ENCODE measurements around the gene PKN1. TPM values are rescaled to one million over a fixed set of nuclear protein-coding genes. Genes with fewer than 3 reads are reported as not detected.
"Not testable (repeated sequence)": the region's sequence is repeated elsewhere in the genome, so short reads cannot be mapped to it uniquely, and the experiment has no call there.

Gene PKN1
- total RNA-seq, 2 donors from 2014 or later, result 103 to 141 TPM

DNA sequence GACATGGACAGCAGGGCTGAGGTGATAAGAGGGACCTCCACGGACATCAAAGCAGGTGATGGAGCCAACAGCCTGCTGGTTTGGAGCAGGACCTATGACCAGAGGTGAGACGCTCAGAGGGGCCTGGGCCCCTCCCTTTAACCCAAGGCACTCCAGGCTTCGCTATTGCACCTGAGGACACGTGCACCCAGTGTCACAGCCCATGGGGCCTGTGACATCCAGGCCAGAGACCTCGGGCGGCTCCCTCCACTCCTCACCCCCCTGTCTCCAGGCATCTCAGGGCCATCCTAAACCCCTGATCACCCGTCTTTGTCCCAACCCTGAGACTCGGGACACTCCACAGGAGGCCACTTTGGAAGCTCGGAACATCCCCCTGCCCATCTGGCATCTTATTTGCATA is 38.9 kb upstream of the PKN1 start:
- Histone ChIP-seq H3K27ac (ENCODE audit: low read depth, low read length) (no peak overlapping the region), H3K9ac (ENCODE audit: extremely low read depth, low read length, poor library complexity, severe bottlenecking) (no peak overlapping the region), H3K4me3 (ENCODE audit: low read length) (no peak overlapping the region), H3K36me3 (ENCODE audit: control insufficient read depth, insufficient read depth, low read length) (no peaks in the 10 kb centered on the region), H3K27me3 (ENCODE audit: control insufficient read depth, insufficient read depth, low read length, poor library complexity, severe bottlenecking) (no peaks in the 10 kb centered on the region), H3K9me3 (ENCODE audit: control insufficient read depth, low read length) (no peaks in the 10 kb centered on the region), H3K4me1 (ENCODE audit: control insufficient read depth, insufficient read depth, low read length) (no peaks in the 10 kb centered on the region)
- Mint-ChIP-seq H3K27me3 (ENCODE audit: insufficient read depth) (no peaks in the 10 kb centered on the region), H3K36me3 (ENCODE audit: low read depth) (no peaks in the 10 kb centered on the region), H3K4me1 (no peaks in the 10 kb centered on the region), H3K27ac (no peak overlapping the region), H3K9me3 (no peaks in the 10 kb centered on the region), H3K4me3 (no peak overlapping the region)
- TF ChIP-seq, protein P1, sequence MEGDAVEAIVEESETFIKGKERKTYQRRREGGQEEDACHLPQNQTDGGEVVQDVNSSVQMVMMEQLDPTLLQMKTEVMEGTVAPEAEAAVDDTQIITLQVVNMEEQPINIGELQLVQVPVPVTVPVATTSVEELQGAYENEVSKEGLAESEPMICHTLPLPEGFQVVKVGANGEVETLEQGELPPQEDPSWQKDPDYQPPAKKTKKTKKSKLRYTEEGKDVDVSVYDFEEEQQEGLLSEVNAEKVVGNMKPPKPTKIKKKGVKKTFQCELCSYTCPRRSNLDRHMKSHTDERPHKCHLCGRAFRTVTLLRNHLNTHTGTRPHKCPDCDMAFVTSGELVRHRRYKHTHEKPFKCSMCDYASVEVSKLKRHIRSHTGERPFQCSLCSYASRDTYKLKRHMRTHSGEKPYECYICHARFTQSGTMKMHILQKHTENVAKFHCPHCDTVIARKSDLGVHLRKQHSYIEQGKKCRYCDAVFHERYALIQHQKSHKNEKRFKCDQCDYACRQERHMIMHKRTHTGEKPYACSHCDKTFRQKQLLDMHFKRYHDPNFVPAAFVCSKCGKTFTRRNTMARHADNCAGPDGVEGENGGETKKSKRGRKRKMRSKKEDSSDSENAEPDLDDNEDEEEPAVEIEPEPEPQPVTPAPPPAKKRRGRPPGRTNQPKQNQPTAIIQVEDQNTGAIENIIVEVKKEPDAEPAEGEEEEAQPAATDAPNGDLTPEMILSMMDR (conservative IDR thresholded peaks at IDR 0.05), result no peak
- DNase-seq, result no peak
- 91 to 94% methylated on average over 6 to 9 of the region's 9 CpGs for WGBS, 2 experiments (ENCODE audit: insufficient coverage in 1 of 2, insufficient read length in 1 of 2)

DNA sequence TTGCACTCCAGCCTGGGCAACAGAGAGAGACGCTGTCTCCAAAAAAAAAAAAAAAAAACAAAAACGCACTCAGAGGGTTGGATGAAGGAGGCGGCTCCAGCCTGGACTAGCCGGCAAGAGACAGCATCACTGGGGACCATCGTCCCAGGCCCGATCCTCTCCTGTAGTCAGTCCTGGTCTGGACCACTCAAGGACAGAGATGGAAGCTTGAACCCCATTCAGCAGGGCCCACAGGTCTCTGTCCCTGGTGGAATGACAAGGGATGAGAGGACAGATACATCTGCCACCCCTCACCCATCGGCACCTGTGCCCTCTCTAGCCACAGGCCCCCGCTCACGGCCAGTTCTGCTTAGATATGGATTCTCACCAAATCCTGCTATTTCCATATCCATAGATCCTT is 37.8 kb upstream of the PKN1 start:
- TF ChIP-seq, protein P1 (conservative IDR thresholded peaks at IDR 0.05), result no peak
- H3K36me3 ChIP-seq (ENCODE audit: control insufficient read depth, insufficient read depth, low read length), result no peaks in the 10 kb centered on the region
- H3K27me3 Mint-ChIP-seq (ENCODE audit: insufficient read depth), result no peaks in the 10 kb centered on the region

DNA sequence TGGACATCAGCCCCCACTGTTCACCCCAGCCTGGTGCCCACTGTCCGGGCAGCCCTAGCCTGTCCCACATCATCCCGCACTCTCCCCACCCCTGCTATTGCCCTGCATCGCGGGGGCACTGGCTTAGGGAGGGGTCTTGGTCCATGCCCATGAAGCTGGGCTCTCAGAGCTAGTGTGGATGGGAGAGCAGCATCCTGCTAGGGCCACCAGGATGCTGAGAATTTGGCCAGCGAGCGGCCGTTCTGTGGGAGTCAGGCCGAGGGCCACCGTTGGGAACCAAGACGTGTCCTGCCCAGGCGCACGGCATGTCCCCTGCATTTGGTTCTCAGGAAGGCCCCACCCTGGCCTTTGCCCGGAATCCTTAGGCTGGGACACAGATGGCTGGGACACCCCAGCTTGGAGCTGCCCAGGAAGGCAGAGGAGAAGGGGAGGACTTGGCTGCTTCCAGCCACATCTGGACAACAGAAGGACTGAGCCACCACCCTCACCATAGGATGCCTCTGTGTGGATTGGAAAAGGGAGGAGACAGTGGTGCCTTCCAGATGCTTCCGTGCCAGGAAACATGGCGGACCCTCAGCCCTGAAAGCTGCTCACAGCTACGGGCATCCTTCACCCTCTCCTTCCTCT is 37.3 kb upstream of the PKN1 start:
- Histone ChIP-seq H3K9ac (ENCODE audit: extremely low read depth, low read length, poor library complexity, severe bottlenecking) (no peak overlapping the region), H3K27me3 (ENCODE audit: control insufficient read depth, insufficient read depth, low read length, poor library complexity, severe bottlenecking) (no peaks in the 10 kb centered on the region), H3K27ac (ENCODE audit: low read depth, low read length) (no peak overlapping the region), H3K9me3 (ENCODE audit: control insufficient read depth, low read length) (no peaks in the 10 kb centered on the region), H3K4me1 (ENCODE audit: control insufficient read depth, insufficient read depth, low read length) (no peaks in the 10 kb centered on the region), H3K4me3 (ENCODE audit: low read length) (no peak overlapping the region), H3K36me3 (ENCODE audit: control insufficient read depth, insufficient read depth, low read length) (no peaks in the 10 kb centered on the region)
- H3K36me3 Mint-ChIP-seq (ENCODE audit: low read depth), result no peaks in the 10 kb centered on the region
- no peak overlapping the region for H3K27ac Mint-ChIP-seq
- H3K9me3 Mint-ChIP-seq, result no peaks in the 10 kb centered on the region
- no peaks in the 10 kb centered on the region for H3K27me3 Mint-ChIP-seq (ENCODE audit: insufficient read depth)
- TF ChIP-seq, protein P1 (conservative IDR thresholded peaks at IDR 0.05), result no peak
- no peak for DNase-seq
- WGBS, 2 experiments (ENCODE audit: insufficient coverage in 1 of 2, insufficient read length in 1 of 2), result 89 to 91% methylated on average over 8 to 16 of the region's 16 CpGs
- no peak overlapping the region for H3K4me3 Mint-ChIP-seq
- no peaks in the 10 kb centered on the region for H3K4me1 Mint-ChIP-seq

More for the DNA sequence above, 37.8 kb upstream of the PKN1 start:
- no peak overlapping the region for H3K4me3 ChIP-seq (ENCODE audit: low read length)
- Mint-ChIP-seq H3K9me3 (no peaks in the 10 kb centered on the region), H3K4me3 (no peak overlapping the region), H3K4me1 (no peaks in the 10 kb centered on the region), H3K27ac (no peak overlapping the region), H3K36me3 (ENCODE audit: low read depth) (no peaks in the 10 kb centered on the region)
- H3K27me3 ChIP-seq (ENCODE audit: control insufficient read depth, insufficient read depth, low read length, poor library complexity, severe bottlenecking), result no peaks in the 10 kb centered on the region
- no peak overlapping the region for H3K27ac ChIP-seq (ENCODE audit: low read depth, low read length)
- DNase-seq, result no peak
- WGBS, 2 experiments (ENCODE audit: insufficient coverage in 1 of 2, insufficient read length in 1 of 2), result 93 to 97% methylated on average over 8 to 9 of the region's 9 CpGs
- H3K9me3 ChIP-seq (ENCODE audit: control insufficient read depth, low read length), result no peaks in the 10 kb centered on the region
- H3K4me1 ChIP-seq (ENCODE audit: control insufficient read depth, insufficient read depth, low read length), result no peaks in the 10 kb centered on the region
- H3K9ac ChIP-seq (ENCODE audit: extremely low read depth, low read length, poor library complexity, severe bottlenecking), result no peak overlapping the region

DNA sequence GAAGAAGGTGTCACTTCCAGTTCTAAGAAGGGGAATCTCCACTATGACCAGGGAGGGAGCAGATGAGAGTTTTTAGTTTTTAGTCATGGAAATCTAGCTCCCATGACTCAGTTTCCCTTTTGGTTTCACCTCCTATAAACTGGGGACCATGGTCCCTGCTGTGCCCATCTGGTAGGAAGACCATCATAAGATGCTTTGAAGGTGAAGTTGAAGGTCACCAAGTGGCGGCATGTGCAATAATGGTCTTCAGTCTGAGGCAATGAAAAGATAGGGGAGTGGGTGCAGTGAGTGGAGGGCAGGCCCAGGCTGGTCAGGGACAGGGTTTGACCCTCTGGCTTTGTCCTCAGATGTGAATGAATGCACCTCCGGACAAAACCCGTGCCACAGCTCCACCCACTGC is 36.4 kb upstream of the PKN1 start:
- H3K36me3 Mint-ChIP-seq (ENCODE audit: low read depth); H3K4me3 Mint-ChIP-seq; H3K27ac Mint-ChIP-seq; H3K36me3 ChIP-seq (ENCODE audit: control insufficient read depth, insufficient read depth, low read length); H3K9me3 Mint-ChIP-seq; H3K27ac ChIP-seq (ENCODE audit: low read depth, low read length); H3K27me3 ChIP-seq (ENCODE audit: control insufficient read depth, insufficient read depth, low read length, poor library complexity, severe bottlenecking); H3K27me3 Mint-ChIP-seq (ENCODE audit: insufficient read depth); H3K4me1 ChIP-seq (ENCODE audit: control insufficient read depth, insufficient read depth, low read length); DNase-seq; H3K9me3 ChIP-seq (ENCODE audit: control insufficient read depth, low read length); H3K4me1 Mint-ChIP-seq; H3K4me3 ChIP-seq (ENCODE audit: low read length); H3K9ac ChIP-seq (ENCODE audit: extremely low read depth, low read length, poor library complexity, severe bottlenecking): not testable (repeated sequence)
- WGBS, 2 experiments (ENCODE audit: insufficient coverage in 1 of 2, insufficient read length in 1 of 2), result 100% methylated on average over 2 of the region's 3 CpGs; no CpG with 5 or more reads in 1 of the 2 experiments

DNA sequence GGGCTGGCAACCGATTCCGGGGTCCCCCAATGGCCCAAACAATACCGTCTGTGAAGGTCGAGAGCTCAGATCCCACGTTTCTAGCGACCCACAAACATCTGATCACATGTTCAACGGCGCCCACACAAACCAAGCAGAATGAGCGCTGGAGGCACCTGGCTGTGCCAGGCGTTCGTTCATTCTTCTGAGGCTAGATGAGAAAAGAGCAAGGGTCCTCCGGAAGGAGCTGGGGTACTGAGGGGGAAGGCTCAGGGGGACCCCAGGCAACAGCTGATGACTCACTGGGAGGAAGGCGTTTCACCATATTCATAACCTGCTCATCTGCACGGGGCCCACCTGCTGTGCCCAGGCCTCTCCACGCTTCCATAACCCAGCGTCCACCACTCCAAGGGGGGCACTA is 35.9 kb upstream of the PKN1 start:
- 88 to 90% methylated on average over 4 to 15 of the region's 16 CpGs for WGBS, 2 experiments (ENCODE audit: insufficient coverage in 1 of 2, insufficient read length in 1 of 2)
- not testable (repeated sequence) for DNase-seq; H3K4me1 Mint-ChIP-seq; H3K27ac Mint-ChIP-seq; H3K4me3 ChIP-seq (ENCODE audit: low read length); H3K4me1 ChIP-seq (ENCODE audit: control insufficient read depth, insufficient read depth, low read length); H3K36me3 ChIP-seq (ENCODE audit: control insufficient read depth, insufficient read depth, low read length); H3K27ac ChIP-seq (ENCODE audit: low read depth, low read length); H3K4me3 Mint-ChIP-seq; H3K36me3 Mint-ChIP-seq (ENCODE audit: low read depth); H3K9ac ChIP-seq (ENCODE audit: extremely low read depth, low read length, poor library complexity, severe bottlenecking); H3K9me3 ChIP-seq (ENCODE audit: control insufficient read depth, low read length); H3K27me3 ChIP-seq (ENCODE audit: control insufficient read depth, insufficient read depth, low read length, poor library complexity, severe bottlenecking); H3K27me3 Mint-ChIP-seq (ENCODE audit: insufficient read depth); H3K9me3 Mint-ChIP-seq
